Measurements from ENCODE around the gene NIM1K. TPM values are rescaled to one million over a fixed set of nuclear protein-coding genes. Genes with fewer than 3 reads are reported as not detected.
"Not testable (repeated sequence)": the region's sequence is repeated elsewhere in the genome, so short reads cannot be mapped to it uniquely, and the experiment has no call there.

NIM1K gene
- total RNA-seq, 1 experiment from 2014 or later: 1.4 TPM

DNA sequence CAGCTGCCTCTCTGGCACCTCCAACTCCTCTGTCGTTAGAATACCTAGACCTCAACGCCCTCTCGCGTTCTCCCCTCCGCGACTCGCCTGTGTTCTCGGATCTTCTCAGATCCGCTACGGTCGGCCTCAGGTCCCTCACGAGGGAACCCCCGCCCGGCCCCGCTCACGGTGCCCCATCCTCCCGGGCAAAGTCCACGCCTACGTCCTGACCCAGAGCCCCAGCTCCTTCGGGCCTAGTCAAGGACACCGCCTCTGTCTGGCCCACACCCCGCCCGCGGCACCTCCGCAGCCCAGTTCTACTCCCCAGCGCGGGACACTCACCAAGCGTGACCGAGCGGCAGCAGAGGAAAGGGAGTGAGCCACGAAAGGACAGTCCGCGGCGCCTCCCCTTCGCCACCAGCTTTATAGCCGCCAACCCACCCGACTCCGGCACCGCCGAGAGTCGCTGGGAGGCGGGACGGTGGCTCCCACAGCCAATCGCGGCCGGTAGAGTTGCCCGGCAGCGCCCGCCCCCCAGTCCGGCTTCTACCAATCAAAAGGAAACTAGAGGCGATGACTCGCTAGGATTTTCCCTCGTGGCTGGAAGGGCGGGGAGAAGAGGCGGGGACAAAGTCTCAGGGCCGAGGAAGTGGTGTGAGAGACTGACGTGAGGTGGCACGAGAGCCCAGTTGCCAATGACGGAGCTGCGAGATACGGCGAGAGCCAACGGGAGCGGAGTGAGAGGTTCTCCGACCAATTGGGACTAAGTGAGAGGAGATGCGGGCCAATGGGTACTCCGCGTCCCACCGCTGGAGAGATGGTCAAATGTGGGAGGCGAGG is 121.2 kb downstream of the NIM1K start, which contains the start of gene HMGCS1:
Gene HMGCS1 (minus strand): TSS at position 378 of the 819 bp plus-strand sequence. CDS start 14,447 bp downstream, outside the sequence.
- peak; percentile 99 for DNase-seq (ENCODE audit: low read depth)

GRCh38 chr5:43313854-43314457 is 121.9 kb downstream of the NIM1K start:
- DNase-seq (ENCODE audit: low read depth): no peak

DNA sequence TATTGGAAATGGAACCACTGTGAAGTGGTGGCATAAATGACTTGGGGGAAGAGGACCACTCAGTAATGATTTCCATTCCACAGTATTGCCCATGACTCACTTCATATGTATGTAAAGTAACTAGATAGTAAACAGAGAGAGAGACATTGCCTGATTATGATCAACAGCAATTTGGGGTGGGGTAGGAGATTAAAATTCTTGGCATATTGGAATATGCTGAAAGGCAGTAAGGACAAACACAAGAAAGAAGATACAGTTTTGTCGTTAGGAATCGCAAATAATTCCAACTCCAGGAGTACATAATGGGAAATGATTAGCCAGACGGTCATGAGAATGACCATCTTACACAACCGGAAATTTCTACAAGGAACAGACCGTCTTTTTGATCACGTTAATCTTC is 122.7 kb downstream of the NIM1K start:
- no peak for DNase-seq (ENCODE audit: low read depth)

- DNase-seq (ENCODE audit: low read depth): peak; percentile 12
Measured at GRCh38 chr5:43315263-43315662, 123.2 kb downstream of the NIM1K start.

GRCh38 chr5:43315682-43316081 is 123.7 kb downstream of the NIM1K start:
- DNase-seq (ENCODE audit: low read depth): no peak

DNA sequence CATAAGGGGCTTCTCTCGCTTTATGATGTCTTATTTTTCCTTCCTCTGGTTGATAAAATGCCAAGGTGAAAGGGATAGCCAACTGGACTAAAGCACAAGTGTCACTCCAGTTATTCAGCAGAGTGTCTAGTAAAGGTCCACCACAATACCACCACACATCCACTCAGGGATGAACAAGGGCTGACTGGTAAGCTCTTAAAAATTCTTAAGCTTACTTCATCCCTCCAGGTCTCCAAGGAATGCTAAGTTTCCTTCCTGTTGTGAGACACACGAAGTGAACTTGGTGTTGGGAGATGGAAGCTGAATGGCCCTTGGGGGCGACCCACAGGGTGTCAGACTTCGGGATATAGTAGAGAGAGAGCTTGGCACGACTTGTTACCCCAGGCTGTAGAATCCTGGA is 124.4 kb downstream of the NIM1K start:
- no peak for DNase-seq (ENCODE audit: low read depth)

- DNase-seq (ENCODE audit: low read depth): no peak
Measured at GRCh38 chr5:43320846-43321245, 128.8 kb downstream of the NIM1K start.

DNA sequence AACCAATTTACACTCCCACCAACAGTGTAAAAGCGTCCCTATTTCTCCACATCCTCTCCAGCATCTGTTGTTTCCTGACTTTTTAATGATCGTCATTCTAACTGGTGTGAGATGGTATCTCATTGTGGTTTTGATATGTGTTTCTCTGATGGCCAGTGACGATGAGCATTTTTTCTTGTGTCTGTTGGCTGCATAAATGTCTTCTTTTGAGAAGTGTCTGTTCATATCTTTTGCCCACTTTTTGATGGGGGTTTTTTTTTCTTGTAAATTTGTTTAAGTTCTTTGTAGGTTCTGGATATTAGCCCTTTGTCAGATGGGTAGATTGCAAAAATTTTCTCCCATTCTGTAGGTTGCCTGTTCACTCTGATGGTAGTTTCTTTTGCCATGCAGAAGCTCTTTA is 131.5 kb downstream of the NIM1K start:
- DNase-seq (ENCODE audit: low read depth): not testable (repeated sequence)

DNA sequence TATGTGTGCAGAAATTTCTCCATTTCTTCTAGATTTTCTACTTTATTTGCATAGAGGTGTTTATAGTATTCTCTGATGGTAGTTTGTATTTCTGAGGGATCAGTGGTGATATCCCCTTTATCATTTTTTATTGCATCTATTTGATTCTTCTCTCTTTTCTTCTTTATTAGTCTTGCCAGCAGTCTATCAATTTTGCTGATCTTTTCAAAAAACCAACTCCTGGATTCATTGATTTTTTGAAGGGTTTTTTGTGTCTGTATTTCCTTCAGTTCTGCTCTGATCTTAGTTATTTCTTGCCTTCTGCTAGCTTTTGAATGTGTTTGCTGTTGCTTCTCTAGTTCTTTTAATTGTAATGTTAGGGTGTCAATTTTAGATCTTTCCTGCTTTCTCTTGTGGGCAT is 133.6 kb downstream of the NIM1K start:
- DNase-seq (ENCODE audit: low read depth): not testable (repeated sequence)

Other genes with a start within 250 kb of the NIM1K start
- 2.6 and 3.2 TPM in 2 replicates for gene ANXA2R, start 151.9 kb upstream of the NIM1K start, total RNA-seq (2014; rRNA removed; shearing (Covaris generic))
- gene ZNF131, start 71.3 kb upstream of the NIM1K start, total RNA-seq (2014; rRNA removed; shearing (Covaris generic)): 20.1 and 24.3 TPM in 2 replicates
- gene HMGCS1, start 121.2 kb downstream of the NIM1K start, total RNA-seq (2014; rRNA removed; shearing (Covaris generic)): 17.6 and 18.9 TPM in 2 replicates
- 8.8 and 12.8 TPM in 2 replicates for gene CCL28, start 220.2 kb downstream of the NIM1K start, total RNA-seq (2014; rRNA removed; shearing (Covaris generic))

Measured in RPMI7951 (cell line).